Thyroid gland (tissue), 4 donors: ENCODE data around the gene HEMK1. TPM values are rescaled to one million over a fixed set of nuclear protein-coding genes. Genes with fewer than 3 reads are reported as not detected.
A peak's percentile ranks its signal among the peaks of the same experiment; 100 is the strongest.

Experiments used
- DNase-seq, 2 donors: peaks; one replicate each; pipeline ENCODE4 v3.0.0-alpha.2; 2019
- H3K27ac ChIP-seq, 3 donors: fragments of 200-600 bp; sonication (generic); 1 replicate in 2 of 3; 2 replicates in 1 of 3; pipeline ENCODE4 v1.5.1; 2016 to 2019; ENCODE audit warnings: mild to moderate bottlenecking in 1 of 3, moderate library complexity in 1 of 3
- H3K27me3 ChIP-seq: fragments of 200-600 bp; sonication (generic); one replicate; pipeline ENCODE4 v1.5.1; 2019
- H3K36me3 ChIP-seq, 2 donors: fragments of 200-600 bp; sonication (generic); one replicate each; pipeline ENCODE4 v1.5.1; 2016 to 2019
- H3K4me1 ChIP-seq, 2 donors: fragments of 200-600 bp; sonication (generic); one replicate each; pipeline ENCODE4 v1.5.1; 2017 to 2019
- H3K4me3 ChIP-seq, 3 donors: fragments of 200-600 bp; sonication (generic); replicated peaks in 1 of 3; 1 replicate in 2 of 3; 2 replicates in 1 of 3; pipeline ENCODE4 v1.5.1; 2016; ENCODE audit warnings: mild to moderate bottlenecking in 1 of 3
- H3K9me3 ChIP-seq: fragments of 200-600 bp; sonication (generic); one replicate; pipeline ENCODE4 v1.5.1; 2017
- CTCF ChIP-seq, 6 experiments: fragments of 200-600 bp in 3 of 6; fragments of 450-650 bp in 3 of 6; sonication (generic) in 3 of 6; IDR thresholded peaks; one replicate each; pipeline ENCODE4 v1.5.1; 2016 to 2019; ENCODE audit warnings: antibody characterized with exemption in 6 of 6, mild to moderate bottlenecking in 2 of 6, inconsistent platforms in 1 of 6, moderate library complexity in 1 of 6
- POLR2A ChIP-seq, 2 donors: fragments of 450-650 bp; IDR thresholded peaks; one replicate each; pipeline ENCODE4 v1.6.1; 2017; ENCODE audit warnings: antibody characterized with exemption in 2 of 2, mild to moderate bottlenecking in 2 of 2, moderate library complexity in 1 of 2
- WGBS, 2 donors: methylation state at CpG; one replicate each; pipeline ENCODE4 v1.1.5; 2017; 5-methylcytosine and 5-hydroxymethylcytosine counted together
- intact Hi-C: fragments of 100-400 bp; cut with DNase I; formaldehyde crosslinking; loops from one replicate; pipeline ENCODE4 v1.15.1; 2023
- total RNA-seq, 4 donors: library from RNA; depleted of rRNA; stranded (reverse); fragments of >200 nt; gene quantifications; one replicate each; pipeline ENCODE4 v1.2.3, GENCODE V29; 2016

The HEMK1 gene
- total RNA-seq, 4 donors from 2014 or later: 13.9 to 20.8 (median 17.6) TPM

- TF ChIP-seq CTCF (IDR thresholded peaks at IDR 0.05) (no peak), POLR2A (IDR thresholded peaks at IDR 0.05) (no peak)
- intact Hi-C loops: no loop called here
- Histone ChIP-seq H3K27me3 (no peaks in the 10 kb centered on the region), H3K27ac (no peak overlapping the region), H3K36me3 (no peaks in the 10 kb centered on the region), H3K4me1 (peaks cover 5 to 6% of the 10 kb centered on the region in 2 donors), H3K9me3 (no peaks in the 10 kb centered on the region), H3K4me3 (no peak overlapping the region)
- DNase-seq: no peak
- 81 to 89% methylated on average over 5 of the region's 5 CpGs for WGBS, 2 donors
Observed at GRCh38 chr3:50524746-50525145, 44.6 kb upstream of the HEMK1 start.

GRCh38 chr3:50525191-50525910, 44.0 kb upstream of the HEMK1 start:
- H3K4me1 ChIP-seq: peaks cover 5 to 11% of the 10 kb centered on the region in 2 donors
- DNase-seq: no peak
- no peaks in the 10 kb centered on the region for H3K9me3 ChIP-seq
- H3K27me3 ChIP-seq: no peaks in the 10 kb centered on the region
- no peak overlapping the region for H3K27ac ChIP-seq
- intact Hi-C loops: no loop called here
- no peak for TF ChIP-seq POLR2A (IDR thresholded peaks at IDR 0.05)
- TF ChIP-seq CTCF (IDR thresholded peaks at IDR 0.05): no peak
- no peak overlapping the region for H3K4me3 ChIP-seq
- no peaks in the 10 kb centered on the region for H3K36me3 ChIP-seq
- WGBS, 2 donors: 69 to 74% methylated on average over 9 of the region's 9 CpGs

GRCh38 chr3:50525987-50526386, 43.3 kb upstream of the HEMK1 start:
- intact Hi-C loops: no loop called here
- H3K27ac ChIP-seq: no peak overlapping the region
- DNase-seq: peak; percentile 39 to 55
- H3K9me3 ChIP-seq: no peaks in the 10 kb centered on the region
- WGBS, 2 donors: 28 to 33% methylated on average over 6 of the region's 6 CpGs
- H3K4me1 ChIP-seq: peaks cover 5 to 13% of the 10 kb centered on the region in 2 donors
- H3K27me3 ChIP-seq: no peaks in the 10 kb centered on the region
- H3K4me3 ChIP-seq: no peak overlapping the region
- no peaks in the 10 kb centered on the region for H3K36me3 ChIP-seq
- TF ChIP-seq CTCF (IDR thresholded peaks at IDR 0.05) (no peak), POLR2A (IDR thresholded peaks at IDR 0.05) (no peak)

- no peaks in the 10 kb centered on the region for H3K9me3 ChIP-seq
- no peak overlapping the region for H3K4me3 ChIP-seq
- H3K4me1 ChIP-seq: peaks cover 13 to 25% of the 10 kb centered on the region in 2 donors
- no peak overlapping the region for H3K27ac ChIP-seq
- no peak for DNase-seq
- intact Hi-C loops: no loop called here
- TF ChIP-seq POLR2A (IDR thresholded peaks at IDR 0.05) (no peak), CTCF (IDR thresholded peaks at IDR 0.05) (no peak)
- WGBS, 2 donors: 22% methylated on average over 33 to 48 of the region's 48 CpGs
- no peaks in the 10 kb centered on the region for H3K36me3 ChIP-seq
- H3K27me3 ChIP-seq: no peaks in the 10 kb centered on the region
Observed at GRCh38 chr3:50530001-50530970, 39.0 kb upstream of the HEMK1 start.
